ENCODE data around the gene MAPK8. TPM values are rescaled to one million over a fixed set of nuclear protein-coding genes. Genes with fewer than 3 reads are reported as not detected.

MAPK8 gene
- total RNA-seq, 2 experiments from 2014 or later: 29.1 to 40.5 TPM

DNA sequence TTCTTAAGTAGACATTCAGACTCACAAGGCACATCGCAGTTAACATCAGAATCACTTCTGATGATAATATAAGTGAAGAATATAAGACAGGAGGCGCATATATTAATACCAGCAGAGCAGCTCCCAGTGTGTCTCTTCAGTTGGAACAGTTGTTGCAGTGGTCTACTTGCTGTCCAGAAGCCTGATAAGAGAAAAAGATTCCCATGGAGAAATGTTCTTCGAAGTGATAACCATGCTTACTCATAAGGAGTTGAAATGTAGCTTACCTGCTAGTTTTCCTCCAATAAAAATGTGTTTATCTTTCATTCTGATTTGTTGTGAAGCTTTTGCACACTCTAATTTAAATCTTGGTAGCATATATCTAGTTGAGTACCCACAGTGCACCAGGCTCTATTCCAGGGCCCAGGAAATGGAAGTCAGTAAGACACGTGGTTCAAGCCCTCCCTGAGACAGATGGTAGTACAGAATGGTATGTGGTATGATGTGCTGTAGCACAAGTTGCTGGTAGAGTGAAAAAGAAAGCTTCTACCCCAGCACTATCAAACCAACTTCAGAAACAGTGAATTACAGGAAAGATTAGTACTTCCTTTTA, 124.0 kb downstream of the MAPK8 start:
- no peak for DNase-seq (ENCODE audit: low spot score)
- H3K79me2 ChIP-seq (ENCODE audit: insufficient read depth, low read depth, low read length): no peaks in the 10 kb centered on the region
- no peak overlapping the region for H3K27ac ChIP-seq (ENCODE audit: low read depth, low read length, poor library complexity, severe bottlenecking)
- CTCF ChIA-PET (ENCODE audit: unreplicated experiment): no interaction called here
- no peaks in the 10 kb centered on the region for H3K36me3 ChIP-seq (ENCODE audit: insufficient read depth, low read length)
- POLR2A ChIA-PET: interaction anchor here (0.7 kb wide), 1 partner anchor 218 kb away, joined by 3 read pairs; no protein-coding TSS in a partner anchor
- no peak for TF ChIP-seq EZH2phosphoT487 (IDR thresholded peaks at IDR 0.05; ENCODE audit: borderline replicate concordance, low read depth, low read length)
- TF ChIP-seq, protein P1, sequence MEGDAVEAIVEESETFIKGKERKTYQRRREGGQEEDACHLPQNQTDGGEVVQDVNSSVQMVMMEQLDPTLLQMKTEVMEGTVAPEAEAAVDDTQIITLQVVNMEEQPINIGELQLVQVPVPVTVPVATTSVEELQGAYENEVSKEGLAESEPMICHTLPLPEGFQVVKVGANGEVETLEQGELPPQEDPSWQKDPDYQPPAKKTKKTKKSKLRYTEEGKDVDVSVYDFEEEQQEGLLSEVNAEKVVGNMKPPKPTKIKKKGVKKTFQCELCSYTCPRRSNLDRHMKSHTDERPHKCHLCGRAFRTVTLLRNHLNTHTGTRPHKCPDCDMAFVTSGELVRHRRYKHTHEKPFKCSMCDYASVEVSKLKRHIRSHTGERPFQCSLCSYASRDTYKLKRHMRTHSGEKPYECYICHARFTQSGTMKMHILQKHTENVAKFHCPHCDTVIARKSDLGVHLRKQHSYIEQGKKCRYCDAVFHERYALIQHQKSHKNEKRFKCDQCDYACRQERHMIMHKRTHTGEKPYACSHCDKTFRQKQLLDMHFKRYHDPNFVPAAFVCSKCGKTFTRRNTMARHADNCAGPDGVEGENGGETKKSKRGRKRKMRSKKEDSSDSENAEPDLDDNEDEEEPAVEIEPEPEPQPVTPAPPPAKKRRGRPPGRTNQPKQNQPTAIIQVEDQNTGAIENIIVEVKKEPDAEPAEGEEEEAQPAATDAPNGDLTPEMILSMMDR (conservative IDR thresholded peaks at IDR 0.05; ENCODE audit: low read length): no peak
- intact Hi-C loops (cut with micrococcal nuclease; ENCODE audit: unreplicated experiment): no loop called here
- no peaks in the 10 kb centered on the region for H3K4me1 ChIP-seq (ENCODE audit: insufficient read depth, low read length, poor library complexity, severe bottlenecking)
- H2AFZ ChIP-seq (ENCODE audit: low read length): no peak overlapping the region
- no peaks in the 10 kb centered on the region for H3K9me3 ChIP-seq (ENCODE audit: low read length)
- BruUV-seq (replicated peaks): no TSS peak
- H3K9me2 ChIP-seq (ENCODE audit: insufficient read depth, low read length): no peaks in the 10 kb centered on the region
- H3K4me3 ChIP-seq (ENCODE audit: low read depth, low read length, poor library complexity, severe bottlenecking): no peak overlapping the region
- no peaks in the 10 kb centered on the region for H4K20me1 ChIP-seq (ENCODE audit: insufficient read depth, low read length)
- no peak overlapping the region for H3K4me2 ChIP-seq (ENCODE audit: low read length)

DNA sequence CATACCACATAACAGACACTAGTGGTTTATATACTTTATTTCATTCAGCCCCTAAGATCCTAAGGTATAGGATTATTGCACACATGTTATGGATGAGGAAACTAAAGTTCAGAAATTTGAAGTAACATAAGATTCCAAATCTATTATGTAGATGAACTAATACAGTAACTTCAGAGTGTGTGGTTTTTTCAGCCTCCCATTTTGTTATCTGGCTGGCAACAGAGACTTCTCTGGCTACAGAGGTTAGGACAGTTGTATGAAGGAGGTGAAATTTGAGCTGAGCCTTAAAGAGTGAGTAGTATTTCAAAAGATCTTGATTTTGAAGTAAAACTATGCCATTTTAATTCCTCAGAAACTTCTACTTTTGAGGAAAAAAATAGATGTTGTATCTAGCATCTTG, 125.4 kb downstream of the MAPK8 start:
- H3K4me2 ChIP-seq (ENCODE audit: low read length): no peak overlapping the region
- no peak overlapping the region for H3K4me3 ChIP-seq (ENCODE audit: low read depth, low read length, poor library complexity, severe bottlenecking)
- ChIA-PET CTCF (ENCODE audit: unreplicated experiment) (no interaction called here), POLR2A (interaction anchor here (0.6 kb wide), 1 partner anchor 102 kb away, joined by 3 read pairs; no protein-coding TSS in a partner anchor)
- H3K9me2 ChIP-seq (ENCODE audit: insufficient read depth, low read length): no peaks in the 10 kb centered on the region
- no peak overlapping the region for H3K27ac ChIP-seq (ENCODE audit: low read depth, low read length, poor library complexity, severe bottlenecking)
- BruUV-seq (replicated peaks): no TSS peak
- H3K9me3 ChIP-seq (ENCODE audit: low read length): no peaks in the 10 kb centered on the region
- H3K36me3 ChIP-seq (ENCODE audit: insufficient read depth, low read length): no peaks in the 10 kb centered on the region
- H3K4me1 ChIP-seq (ENCODE audit: insufficient read depth, low read length, poor library complexity, severe bottlenecking): no peaks in the 10 kb centered on the region
- no peak for TF ChIP-seq EZH2phosphoT487 (IDR thresholded peaks at IDR 0.05; ENCODE audit: borderline replicate concordance, low read depth, low read length)
- TF ChIP-seq, protein P1 (conservative IDR thresholded peaks at IDR 0.05; ENCODE audit: low read length): no peak
- H4K20me1 ChIP-seq (ENCODE audit: insufficient read depth, low read length): no peaks in the 10 kb centered on the region
- intact Hi-C loops (cut with micrococcal nuclease; ENCODE audit: unreplicated experiment): no loop called here
- no peak overlapping the region for H2AFZ ChIP-seq (ENCODE audit: low read length)
- H3K79me2 ChIP-seq (ENCODE audit: insufficient read depth, low read depth, low read length): no peaks in the 10 kb centered on the region
- no peak for DNase-seq (ENCODE audit: low spot score)

DNA sequence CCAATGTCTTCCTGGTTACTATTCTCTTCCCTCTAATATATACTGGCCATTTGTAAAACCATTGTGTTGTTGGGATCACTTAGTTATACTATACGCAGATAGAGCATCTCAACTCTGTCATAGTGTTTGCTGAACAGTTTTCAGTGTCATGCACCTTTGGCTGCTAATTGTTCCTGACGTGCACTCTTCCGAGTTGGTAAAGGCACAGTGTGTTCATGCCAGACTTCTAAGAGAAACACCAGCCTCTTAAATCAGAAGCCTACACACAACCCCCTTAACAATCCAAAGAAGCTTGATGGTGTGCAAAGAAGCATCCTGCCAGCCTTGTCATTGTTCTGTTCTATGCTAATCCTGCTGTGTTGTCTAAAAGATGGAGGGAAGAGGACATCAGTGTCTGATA, 131.1 kb downstream of the MAPK8 start:
- Histone ChIP-seq H3K9me3 (ENCODE audit: low read length) (no peaks in the 10 kb centered on the region), H3K9me2 (ENCODE audit: insufficient read depth, low read length) (no peaks in the 10 kb centered on the region), H3K4me1 (ENCODE audit: insufficient read depth, low read length, poor library complexity, severe bottlenecking) (no peaks in the 10 kb centered on the region), H4K20me1 (ENCODE audit: insufficient read depth, low read length) (no peaks in the 10 kb centered on the region), H3K27ac (ENCODE audit: low read depth, low read length, poor library complexity, severe bottlenecking) (no peak overlapping the region), H3K79me2 (ENCODE audit: insufficient read depth, low read depth, low read length) (no peaks in the 10 kb centered on the region), H3K4me2 (ENCODE audit: low read length) (no peak overlapping the region), H3K4me3 (ENCODE audit: low read depth, low read length, poor library complexity, severe bottlenecking) (no peak overlapping the region), H3K36me3 (ENCODE audit: insufficient read depth, low read length) (no peaks in the 10 kb centered on the region), H2AFZ (ENCODE audit: low read length) (no peak overlapping the region)
- CTCF ChIA-PET (ENCODE audit: unreplicated experiment): no interaction called here
- BruUV-seq (replicated peaks): no TSS peak
- intact Hi-C loops (cut with micrococcal nuclease; ENCODE audit: unreplicated experiment): no loop called here
- no peak for DNase-seq (ENCODE audit: low spot score)
- POLR2A ChIA-PET: interaction anchor here (0.6 kb wide), 1 partner anchor 112 kb away, joined by 3 read pairs; no protein-coding TSS in a partner anchor
- TF ChIP-seq, protein P1 (conservative IDR thresholded peaks at IDR 0.05; ENCODE audit: low read length): no peak
- no peak for TF ChIP-seq EZH2phosphoT487 (IDR thresholded peaks at IDR 0.05; ENCODE audit: borderline replicate concordance, low read depth, low read length)

All from OCI-LY7 (cell line).